NCI-H2029 treated with DMSO at 0.1 percent for 48 hours (cell line): ENCODE results near the gene AHSA1.
A peak's percentile ranks its signal among the peaks of the same experiment; 100 is the strongest.
"Not testable (repeated sequence)": the region's sequence is repeated elsewhere in the genome, so short reads cannot be mapped to it uniquely, and the experiment has no call there.

Source experiments
- DNase-seq: peaks from one replicate; lab custom pipeline; 2025; lab: John Stamatoyannopoulos, UW

AHSA1 gene

DNA sequence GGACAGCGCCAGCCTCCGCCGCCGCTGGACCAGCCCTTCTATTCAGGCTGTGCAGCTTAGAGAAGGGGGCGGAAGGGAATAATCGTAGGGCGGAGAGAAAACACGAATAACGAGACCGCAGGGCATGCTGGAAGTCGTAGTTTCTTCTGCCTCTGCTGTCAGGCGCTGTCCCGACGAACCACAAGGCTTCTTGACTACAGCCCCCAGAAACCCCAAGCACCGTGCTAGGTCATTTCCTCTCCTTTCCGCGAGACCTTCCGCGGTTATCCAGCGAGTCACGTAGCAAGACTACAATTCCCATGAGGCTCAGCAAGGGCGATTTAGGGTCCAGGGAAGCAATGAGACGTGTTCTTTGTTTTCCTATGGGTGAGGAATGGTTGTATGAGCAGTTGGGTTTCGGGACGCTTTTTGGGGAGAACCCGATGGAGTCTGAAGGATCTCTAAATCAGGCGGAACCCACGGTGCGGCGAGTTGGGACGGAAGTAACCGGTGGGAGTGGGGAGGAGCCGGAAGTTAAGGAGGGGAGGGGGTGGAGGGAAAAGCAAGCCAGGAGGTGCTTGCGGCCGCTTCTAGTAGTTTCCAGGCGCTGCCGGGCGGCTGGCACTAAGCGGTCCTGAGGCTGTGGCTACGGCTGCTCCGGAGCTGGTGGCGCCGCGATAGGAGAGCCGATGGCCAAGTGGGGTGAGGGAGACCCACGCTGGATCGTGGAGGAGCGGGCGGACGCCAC lies at the start of gene AHSA1, which contains the start of gene VIPAS39:
AHSA1 (plus strand) TSS at position 572 of the 727 bp plus-strand sequence; CDS start at position 669, 97 bp downstream.
VIPAS39 (minus strand) TSS at position 80 of the 727 bp plus-strand sequence. CDS start 3,499 bp downstream, outside the sequence.
- peak; percentile 79 for DNase-seq

DNA sequence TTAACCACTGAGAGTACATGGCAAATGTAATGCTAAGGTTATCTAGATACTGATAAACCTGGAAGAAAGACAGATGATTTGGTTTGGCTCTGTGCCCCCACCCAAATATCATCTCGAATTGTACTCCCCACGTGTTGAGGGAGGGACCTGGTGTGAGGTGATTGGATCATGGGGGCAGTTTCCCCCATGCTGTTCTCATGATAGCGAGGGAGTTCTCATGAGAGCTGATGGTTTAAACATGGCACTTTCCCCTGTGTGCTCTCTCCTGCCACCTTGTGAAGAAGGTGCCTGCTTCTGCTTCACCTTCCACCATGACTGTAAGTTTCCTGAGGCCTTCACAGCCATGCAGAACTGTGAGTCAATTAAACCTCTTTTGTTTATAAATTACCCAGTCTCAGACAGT lies 48.8 kb upstream of the AHSA1 start:
- DNase-seq: no peak

DNA sequence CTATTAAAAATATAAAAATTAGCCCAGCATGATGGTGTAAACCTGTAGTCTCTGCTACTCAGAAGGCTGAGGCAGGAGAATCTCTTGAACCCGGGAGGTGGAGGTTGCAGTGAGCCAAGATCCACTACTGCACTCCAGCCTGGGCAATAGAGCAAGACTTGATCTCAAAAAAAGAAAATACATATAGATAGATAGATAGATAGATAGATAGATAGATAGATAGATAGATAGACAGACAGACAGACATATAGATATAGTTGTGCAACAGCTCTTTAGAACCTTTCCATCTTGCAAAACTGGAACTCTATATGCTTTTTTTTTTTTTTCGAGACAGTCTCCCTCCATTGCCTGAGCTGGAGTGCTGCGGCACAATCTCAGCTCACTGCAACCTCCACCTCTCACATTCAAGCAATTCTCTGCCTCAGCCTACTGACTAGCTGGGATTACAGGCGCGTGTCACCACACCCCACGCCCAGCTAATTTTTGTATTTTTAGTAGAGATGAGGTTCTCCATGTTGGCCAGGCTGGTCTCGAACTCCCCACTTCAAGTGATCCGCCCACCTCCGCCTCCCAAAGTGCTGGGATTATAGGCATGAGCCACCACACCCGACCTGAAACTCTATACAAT lies 42.4 kb upstream of the AHSA1 start:
- not testable (repeated sequence) for DNase-seq

DNA sequence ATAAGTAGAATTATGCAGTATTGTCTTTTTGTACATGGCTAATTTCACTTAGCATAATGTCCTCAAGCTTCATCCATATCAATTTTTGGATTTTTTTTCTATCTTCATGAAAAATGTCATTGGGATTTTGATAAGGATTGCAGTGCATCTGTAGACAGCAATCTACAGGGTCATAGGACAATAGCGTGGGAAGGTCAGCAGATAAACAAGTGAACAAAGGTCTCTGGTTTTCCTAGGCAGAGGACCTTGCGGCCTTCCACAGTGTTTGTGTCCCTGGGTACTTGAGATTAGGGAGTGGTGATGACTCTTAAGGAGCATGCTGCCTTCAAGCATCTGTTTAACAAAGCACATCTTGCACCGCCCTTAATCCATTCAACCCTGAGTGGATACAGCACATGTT lies 41.8 kb upstream of the AHSA1 start:
- not testable (repeated sequence) for DNase-seq

DNA sequence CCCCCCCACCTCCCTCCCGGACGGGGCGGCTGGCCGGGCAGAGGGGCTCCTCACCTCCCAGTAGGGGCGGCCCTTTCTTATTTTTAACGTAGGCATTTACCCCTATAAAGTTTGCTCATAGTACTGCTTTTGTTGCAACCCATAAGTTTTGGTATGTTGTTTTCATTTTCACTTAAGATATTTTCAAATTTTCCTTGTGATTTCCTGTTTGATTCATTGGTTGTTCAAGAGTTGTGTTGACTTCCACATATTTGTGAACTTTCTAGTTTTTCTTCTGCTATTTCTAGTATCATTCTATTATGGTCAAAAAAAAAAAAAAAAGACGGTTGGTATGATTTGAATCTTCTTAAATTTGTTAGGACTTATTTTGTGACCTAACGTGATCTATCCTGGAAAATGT lies 41.1 kb upstream of the AHSA1 start:
- no peak for DNase-seq

DNA sequence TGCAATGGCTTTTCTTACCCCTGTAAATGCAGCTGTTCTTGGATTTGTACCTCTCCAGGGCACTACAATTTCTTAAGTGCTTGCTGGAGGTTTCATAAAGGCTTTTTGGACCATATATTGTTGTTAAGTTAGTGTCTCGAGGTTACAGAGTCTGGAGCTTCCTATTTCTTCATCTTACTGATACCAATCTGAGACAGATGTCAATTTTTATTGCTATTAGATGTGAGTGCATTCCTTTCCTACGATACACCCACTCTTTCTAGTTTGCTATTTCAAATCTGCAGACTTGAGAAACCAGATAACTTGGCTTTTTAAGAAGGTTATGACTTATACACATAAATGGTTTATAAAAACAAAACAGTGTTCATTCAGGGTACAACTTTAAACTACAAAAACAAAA lies 36.7 kb upstream of the AHSA1 start:
- no peak for DNase-seq

DNA sequence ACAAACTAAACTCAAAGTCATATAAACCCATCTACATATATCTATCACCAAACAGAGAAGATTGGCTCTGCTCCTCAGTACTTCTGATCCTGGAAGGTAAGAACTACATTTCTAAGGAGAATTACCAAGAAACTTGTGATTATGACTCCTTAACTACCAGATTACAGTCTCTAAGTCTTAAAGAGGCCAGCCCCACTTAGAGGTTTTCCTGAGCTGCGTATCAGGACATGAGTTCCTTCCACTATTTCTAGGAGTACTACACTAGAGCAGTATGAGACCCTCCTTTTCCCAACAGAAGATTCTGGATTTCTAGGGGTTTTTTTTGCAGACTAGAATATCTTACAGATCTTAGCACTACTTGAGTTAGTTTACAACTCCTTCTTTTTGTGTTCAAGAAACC lies 34.5 kb upstream of the AHSA1 start, which contains the start of gene NOXRED1:
NOXRED1 (minus strand) TSS at position 101 of the 400 bp plus-strand sequence. CDS start 634 bp downstream, outside the sequence.
- DNase-seq: no peak

DNA sequence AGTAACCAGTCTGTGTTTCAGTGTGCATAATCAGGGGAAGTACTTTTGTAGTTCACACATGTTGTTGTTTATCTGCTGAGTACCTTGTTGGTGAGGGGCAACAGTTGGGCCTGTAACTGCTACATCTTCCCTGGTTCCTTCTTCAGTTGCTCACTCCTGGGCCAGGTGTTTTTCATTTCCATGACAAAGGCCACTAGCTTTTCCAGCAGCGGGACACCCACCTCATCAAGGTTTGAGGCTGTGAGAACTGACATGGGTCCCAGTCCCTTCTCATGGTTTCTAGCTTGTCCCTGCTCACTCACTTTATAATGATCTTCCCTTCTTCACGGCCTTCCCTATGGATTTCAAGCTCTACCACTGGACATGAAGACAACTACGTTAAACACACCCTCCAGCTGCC lies 33.0 kb upstream of the AHSA1 start:
- no peak for DNase-seq

DNA sequence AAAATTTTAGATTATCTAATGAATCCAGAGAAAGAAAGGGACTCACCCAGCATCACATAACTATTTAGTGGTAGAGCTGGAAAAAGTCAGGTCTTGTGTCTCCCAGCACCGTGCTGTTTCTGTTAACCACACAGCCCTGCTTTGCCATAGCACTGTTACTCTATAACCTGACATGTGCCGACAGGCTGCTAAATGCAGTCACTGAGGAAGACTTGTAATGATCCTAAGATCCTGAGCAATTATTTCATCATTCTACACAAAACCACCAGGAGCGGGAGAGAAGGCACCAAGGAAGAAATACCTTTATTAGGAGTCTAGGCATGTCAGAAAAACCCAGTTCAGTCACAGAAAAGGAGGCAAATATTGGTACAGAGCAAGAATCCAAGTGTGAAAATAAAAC lies 31.5 kb upstream of the AHSA1 start:
- no peak for DNase-seq

DNA sequence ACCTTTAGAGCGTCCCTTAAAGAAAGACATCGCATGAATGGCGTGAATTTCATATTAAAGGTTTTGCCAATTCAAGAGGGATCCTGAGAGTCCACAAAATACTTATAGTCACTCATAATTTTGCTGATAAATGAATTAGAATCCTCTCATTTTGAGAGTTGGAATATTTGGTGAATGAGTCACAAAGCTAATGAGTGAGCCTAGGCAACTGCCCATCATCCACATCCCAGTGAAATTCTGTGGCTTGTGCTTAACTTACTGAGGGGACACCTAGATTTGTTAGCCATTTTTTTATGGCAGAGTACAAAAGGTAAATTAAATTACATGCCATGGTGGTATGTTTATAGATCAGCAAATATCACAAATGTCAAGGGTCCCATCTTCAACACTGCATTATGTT lies 21.9 kb upstream of the AHSA1 start:
- DNase-seq: no peak

DNA sequence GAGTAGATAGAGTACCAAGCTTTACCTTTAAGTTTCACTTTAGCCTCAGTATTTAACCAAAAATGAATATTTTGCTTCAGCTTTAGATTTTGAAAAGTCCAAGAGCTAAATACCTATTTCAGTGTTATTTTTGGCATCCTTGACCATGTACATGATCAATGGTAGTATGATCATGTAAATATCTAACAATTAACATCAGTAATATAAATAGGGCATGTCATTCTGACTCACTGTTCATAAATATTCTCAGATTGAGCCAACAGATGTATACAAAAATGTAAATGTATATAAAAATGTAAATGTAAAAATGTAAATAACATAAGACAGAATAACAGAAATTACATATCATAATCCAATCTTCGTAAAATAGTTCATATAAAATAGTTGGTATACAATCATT lies 19.3 kb upstream of the AHSA1 start:
- no peak for DNase-seq

DNA sequence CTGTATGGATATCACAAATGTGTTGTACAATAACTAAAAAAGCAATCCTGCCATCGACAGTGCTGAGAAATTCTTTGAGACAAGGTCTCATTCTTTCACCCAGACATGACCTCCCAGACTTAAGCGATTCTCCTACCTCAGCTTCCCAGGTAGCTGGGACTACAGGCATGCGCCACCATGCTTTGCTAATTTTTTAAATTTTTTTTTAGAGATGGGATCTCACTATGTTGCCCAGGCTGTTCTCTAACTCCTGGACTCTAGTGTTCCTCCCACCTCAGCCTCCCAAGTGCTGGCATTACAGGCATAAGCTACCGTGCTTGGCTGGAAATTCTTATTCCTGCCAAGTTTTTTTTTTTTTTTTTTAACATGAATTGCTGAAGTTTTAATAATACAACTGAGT lies 18.0 kb upstream of the AHSA1 start:
- DNase-seq: no peak

DNA sequence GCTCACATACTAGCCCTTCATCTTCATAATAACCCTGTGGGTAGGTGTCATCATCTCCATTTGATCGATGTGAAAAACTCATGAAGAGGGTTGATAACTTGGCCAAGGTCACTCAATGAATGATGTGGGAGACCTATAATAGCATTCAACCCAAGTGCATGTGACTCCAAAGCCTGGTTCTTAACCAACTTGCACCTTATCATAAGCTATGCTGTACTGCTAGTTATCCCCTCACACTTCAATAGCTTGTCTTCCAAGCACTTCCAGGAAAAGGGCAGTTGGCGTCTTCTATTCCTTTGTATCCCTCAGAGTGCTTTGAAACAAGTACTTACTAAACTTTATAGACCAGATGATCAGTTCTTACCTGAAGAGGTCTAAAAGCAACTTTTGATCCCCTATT lies 15.7 kb upstream of the AHSA1 start:
- DNase-seq: no peak

DNA sequence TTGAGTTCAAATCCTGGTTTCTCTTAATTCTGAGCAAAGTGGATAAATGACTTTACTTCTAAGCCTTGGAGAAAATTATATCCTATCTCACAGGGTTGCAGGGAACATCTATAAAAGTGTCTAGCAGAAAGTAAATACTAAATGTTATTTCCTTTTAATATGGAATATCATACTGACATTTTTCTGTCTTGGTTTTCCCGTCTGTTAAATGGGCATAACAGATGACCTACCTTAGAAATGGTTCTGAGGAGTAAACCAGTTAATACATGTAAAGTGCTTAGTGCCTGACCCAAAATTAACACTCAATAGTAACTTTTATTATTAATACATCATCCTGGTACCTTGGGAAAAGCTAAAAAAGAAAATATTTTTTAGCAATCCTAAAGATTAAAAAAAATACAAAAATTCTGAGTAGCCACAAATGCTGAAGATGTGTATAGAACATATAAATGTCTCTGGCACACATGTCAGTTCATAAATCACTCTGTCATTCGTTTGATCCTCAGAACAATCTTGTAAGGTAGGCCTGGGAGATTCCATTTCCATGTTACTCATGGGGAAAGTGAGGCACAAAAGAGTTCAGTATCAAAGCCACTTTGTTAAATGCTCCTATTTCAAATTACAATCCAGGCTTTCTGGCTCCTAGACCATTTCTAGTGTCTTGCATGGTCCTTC lies 1.8 kb upstream of the AHSA1 start:
- DNase-seq: no peak

DNA sequence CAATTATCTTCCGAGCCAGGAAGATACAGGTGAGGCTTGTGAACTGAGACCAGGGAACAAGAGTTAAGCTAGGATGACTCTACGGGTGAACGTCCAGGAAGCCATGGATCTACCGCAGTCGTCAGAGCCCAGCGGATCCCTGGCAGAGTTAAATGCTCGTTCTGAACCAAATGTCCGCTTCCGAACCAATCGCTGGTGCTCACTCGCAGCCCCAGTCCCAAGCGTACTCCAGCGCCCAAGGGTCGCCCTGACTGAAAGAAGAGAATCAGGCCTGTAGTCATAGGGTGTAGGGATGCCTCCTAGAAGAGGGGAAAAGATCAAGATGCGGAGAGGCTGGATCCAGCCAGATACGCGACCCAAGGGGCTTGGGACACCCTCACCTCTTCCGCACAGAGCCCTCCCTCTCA lies 775 bp upstream of the AHSA1 start:
- DNase-seq: no peak

DNA sequence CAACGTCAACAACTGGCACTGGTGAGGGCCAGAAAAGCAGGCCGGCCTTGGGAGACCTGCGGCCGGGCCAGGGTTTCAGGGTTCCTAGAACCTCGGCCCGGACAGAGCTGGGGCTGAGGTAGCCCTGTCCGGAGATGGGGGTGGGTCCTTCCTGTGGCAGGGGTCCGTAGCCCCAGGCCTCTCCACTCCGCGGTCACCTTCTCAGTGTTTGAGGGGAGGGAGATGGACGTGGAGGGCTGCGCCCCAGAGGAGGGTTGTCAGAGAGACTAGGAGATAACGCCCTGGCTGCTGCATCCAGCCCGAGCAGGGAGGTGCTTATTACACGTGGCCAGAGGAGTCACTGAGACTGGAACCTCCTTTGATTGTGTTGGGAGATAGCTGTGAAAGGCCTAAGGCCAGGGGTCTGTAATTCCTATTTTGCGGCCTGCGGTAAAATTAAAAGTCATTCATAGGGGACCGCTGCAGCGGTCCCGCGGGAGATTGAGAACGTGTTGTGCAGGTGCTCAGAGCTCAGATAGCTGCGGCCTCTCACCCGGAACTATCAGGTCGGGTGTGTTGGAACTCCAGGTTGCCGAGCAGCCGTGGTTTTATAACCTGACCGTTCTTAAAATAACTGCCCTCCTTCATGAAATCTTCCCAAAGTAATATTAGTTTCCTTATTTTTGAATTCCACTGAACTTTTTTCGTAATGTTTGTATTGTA lies 507 bp downstream of the AHSA1 start:
- no peak for DNase-seq

DNA sequence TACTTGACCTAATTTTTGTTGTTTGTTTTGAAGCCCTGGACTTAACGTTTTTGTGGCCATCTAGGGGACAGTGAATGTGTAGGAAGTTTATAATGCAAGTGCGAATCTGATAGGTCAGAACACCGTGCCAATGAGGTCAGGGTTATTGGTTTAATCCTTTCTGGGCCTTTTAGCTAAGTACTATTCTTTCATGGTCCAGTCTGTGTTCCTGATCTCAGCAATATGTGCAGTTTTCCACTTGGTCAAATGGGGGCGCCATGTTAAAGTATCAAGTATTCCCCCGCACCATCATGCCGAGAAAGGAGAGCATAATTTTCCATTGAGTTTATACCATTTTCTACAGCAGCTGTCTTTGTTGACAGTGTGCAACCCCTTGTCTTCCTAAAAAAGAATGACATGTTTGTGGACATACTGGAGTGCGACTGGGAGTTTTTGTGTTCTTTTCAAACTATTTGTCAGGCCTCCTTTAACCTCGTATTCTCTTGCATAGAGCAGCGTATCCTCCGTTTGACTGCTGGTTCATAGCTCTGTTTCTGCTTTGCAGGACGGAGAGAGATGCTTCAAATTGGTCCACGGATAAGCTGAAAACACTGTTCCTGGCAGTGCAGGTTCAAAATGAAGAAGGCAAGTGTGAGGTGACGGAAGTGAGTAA lies 1.3 kb downstream of the AHSA1 start:
- no peak for DNase-seq

DNA sequence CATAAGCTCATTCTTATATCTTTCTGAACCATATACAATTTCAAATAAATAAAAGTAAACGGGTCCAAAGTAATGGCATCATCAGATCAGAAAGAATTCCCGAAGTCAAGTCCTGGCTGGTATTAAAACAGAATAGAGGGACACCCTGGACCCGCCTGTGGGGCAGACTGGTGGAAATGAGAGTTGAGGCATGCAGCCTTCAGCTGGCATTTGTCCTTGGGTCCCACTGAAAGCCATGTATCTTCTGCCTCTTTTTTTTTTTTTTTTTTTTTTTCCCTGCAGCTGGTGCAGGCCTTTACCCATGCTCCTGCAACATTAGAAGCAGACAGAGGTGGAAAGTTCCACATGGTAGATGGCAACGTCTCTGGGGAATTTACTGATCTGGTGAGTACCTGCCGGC lies 9.9 kb downstream of the AHSA1 start:
- no peak for DNase-seq

DNA sequence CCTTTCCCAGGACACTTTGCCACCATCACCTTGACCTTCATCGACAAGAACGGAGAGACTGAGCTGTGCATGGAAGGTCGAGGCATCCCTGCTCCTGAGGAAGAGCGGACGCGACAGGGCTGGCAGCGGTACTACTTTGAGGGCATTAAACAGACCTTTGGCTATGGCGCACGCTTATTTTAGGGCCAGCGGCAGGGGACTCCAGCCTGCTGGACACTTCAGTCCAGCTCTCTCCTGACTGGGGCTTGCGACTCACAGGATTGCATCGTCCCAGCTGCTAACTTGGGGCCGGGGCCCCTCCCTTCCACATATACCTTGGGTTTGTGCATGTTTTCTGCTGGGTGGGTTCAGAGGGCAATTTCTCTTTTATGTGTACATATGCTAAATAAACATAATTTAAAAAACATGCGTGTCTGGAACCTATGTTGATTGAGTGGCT lies 11.2 kb downstream of the AHSA1 start:
- DNase-seq: no peak

DNA sequence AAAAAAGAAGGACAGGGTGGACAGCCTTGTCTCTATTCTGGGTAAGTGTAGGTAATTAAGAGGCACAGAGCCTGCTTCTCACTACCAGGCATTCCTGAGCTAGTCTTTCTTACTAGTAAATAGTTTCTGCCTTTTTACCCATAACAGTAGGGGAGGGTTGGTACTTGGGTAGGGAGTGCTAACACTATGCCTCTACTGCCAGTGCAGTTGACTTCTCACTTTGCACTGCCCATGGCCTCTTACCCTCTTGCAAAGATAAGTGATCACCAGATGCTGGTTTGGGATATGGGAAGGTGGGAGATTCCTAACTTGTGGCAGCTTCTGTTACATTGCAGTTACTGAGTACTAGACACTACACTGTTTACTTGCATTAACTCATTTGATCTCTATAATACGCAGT lies 11.6 kb downstream of the AHSA1 start:
- no peak for DNase-seq

DNA sequence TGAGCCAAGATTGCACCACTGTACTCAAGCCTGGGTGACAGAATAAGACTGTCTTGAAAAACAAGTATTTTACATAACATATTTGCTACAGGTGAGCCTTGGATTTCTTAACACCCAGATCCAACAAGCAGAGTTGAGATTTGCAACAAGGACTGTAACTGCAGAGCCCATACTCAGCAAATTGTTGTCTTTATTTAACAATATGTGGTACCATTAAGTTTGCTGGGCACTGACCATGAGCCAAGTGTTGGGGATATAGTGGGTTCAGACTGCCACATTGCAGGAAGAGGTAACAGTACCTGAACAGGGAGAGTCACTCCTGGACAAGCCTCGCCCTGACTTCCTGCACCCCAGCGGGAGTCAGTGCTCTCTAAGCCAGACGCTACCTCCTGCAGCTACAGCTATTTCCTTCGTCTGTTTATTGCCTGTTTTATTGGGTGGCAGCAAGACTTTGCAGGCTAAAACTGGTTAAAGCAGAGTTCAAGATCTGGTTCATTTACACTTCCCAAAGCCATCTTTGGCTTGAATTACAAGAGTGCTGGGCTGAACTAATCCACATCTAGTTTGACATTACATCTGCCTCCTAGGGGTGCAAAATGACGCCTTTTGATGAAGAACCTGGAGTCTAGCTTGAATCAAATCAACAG lies 12.5 kb downstream of the AHSA1 start:
- DNase-seq: no peak
